IMR-90 (cell line): ENCODE data around the gene NOS1. TPM values are rescaled to one million over a fixed set of nuclear protein-coding genes. Genes with fewer than 3 reads are reported as not detected.

Source experiments
- ATAC-seq: fragments of 200-7000 bp; cut with Tn5 transposase; 2 replicates; pipeline ENCODE4 v1.9.1; 2020; ENCODE audit warnings: low read depth, mild to moderate bottlenecking, moderate library complexity
- BruUV-seq: library from RNA; stranded (reverse); fragments of 400-500 nt; replicated peaks from 2 replicates; lab custom pipeline; 2021; lab: Mats Ljungman, UMichigan
- CTCF ChIA-PET: fragments of 300-600 bp; formaldehyde crosslinking; extraction: SDS; loops from one replicate; lab custom pipeline; 2021; ENCODE audit warnings: antibody characterized with exemption; lab: Yijun Ruan, JAX
- POLR2A ChIA-PET: fragments of 300-600 bp; sonication (Branson Sonifier 250); formaldehyde crosslinking; loops from one replicate; lab custom pipeline; 2022; ENCODE audit warnings: antibody characterized with exemption; ENCODE audit not compliant: unreplicated experiment; lab: Charles Lee
- DNase-seq: peaks from one replicate; pipeline ENCODE4 v3.0.0; 2013
- H2AFZ ChIP-seq: replicated peaks from 2 replicates; pipeline ENCODE3; 2013; ENCODE audit warnings: low read length, mild to moderate bottlenecking; ENCODE audit not compliant: poor library complexity
- H2AK5ac ChIP-seq: 2 replicates; pipeline ENCODE4 v1.6.1; 2013; ENCODE audit warnings: low read depth, low read length, inconsistent platforms
- H2AK9ac ChIP-seq: replicated peaks from 2 replicates; pipeline ENCODE3; 2013; ENCODE audit warnings: mild to moderate bottlenecking, low read depth, low read length, moderate library complexity; ENCODE audit not compliant: poor library complexity
- H2BK120ac ChIP-seq: 2 replicates; pipeline ENCODE4 v1.6.1; 2013; ENCODE audit warnings: low read depth, low read length, inconsistent platforms
- H2BK15ac ChIP-seq: 3 replicates; pipeline ENCODE4 v1.6.1; 2013; ENCODE audit warnings: low read depth, low read length, inconsistent platforms
- H2BK20ac ChIP-seq: 2 replicates; pipeline ENCODE4 v1.6.1; 2013; ENCODE audit warnings: low read depth, mild to moderate bottlenecking, inconsistent platforms, low read length, moderate library complexity
- H2BK5ac ChIP-seq: 2 replicates; pipeline ENCODE4 v1.6.1; 2013; ENCODE audit warnings: mild to moderate bottlenecking, low read depth, low read length, inconsistent platforms; ENCODE audit not compliant: poor library complexity, severe bottlenecking
- H3K14ac ChIP-seq: replicated peaks from 2 replicates; pipeline ENCODE4 v1.6.1; 2013; ENCODE audit warnings: low read depth, low read length, inconsistent platforms
- H3K18ac ChIP-seq: 2 replicates; pipeline ENCODE4 v1.6.1; 2013; ENCODE audit warnings: low read depth, low read length, control low read depth
- H3K23ac ChIP-seq: 2 replicates; pipeline ENCODE4 v1.6.1; 2013; ENCODE audit warnings: low read depth, low read length, inconsistent platforms
- H3K27ac ChIP-seq: 2 replicates; pipeline ENCODE4 v1.5.1; 2013; ENCODE audit warnings: mild to moderate bottlenecking, control low read depth, low read length; ENCODE audit not compliant: insufficient read depth
- H3K27me3 ChIP-seq: 2 replicates; pipeline ENCODE4 v1.6.1; 2013; ENCODE audit warnings: low read length; ENCODE audit not compliant: control insufficient read depth, insufficient read depth
- H3K36me3 ChIP-seq: 2 replicates; pipeline ENCODE4 v1.6.1; 2013; ENCODE audit warnings: low read length, mixed read lengths; ENCODE audit not compliant: control insufficient read depth, insufficient read depth
- H3K4ac ChIP-seq: 2 replicates; pipeline ENCODE4 v1.6.1; 2013; ENCODE audit warnings: low read depth, low read length, inconsistent platforms
- H3K4me1 ChIP-seq: 2 replicates; pipeline ENCODE4 v1.6.1; 2013; ENCODE audit warnings: low read length, mixed read lengths; ENCODE audit not compliant: control insufficient read depth, insufficient read depth
- H3K4me2 ChIP-seq: 2 replicates; pipeline ENCODE4 v1.6.1; 2013; ENCODE audit warnings: low read depth, mild to moderate bottlenecking, control low read depth, low read length, moderate library complexity
- H3K4me3 ChIP-seq: 2 replicates; pipeline ENCODE4 v1.5.1; 2013; ENCODE audit warnings: low read depth, mild to moderate bottlenecking, control low read depth, low read length, moderate library complexity; ENCODE audit not compliant: insufficient read depth
- H3K56ac ChIP-seq: 2 replicates; pipeline ENCODE4 v1.6.1; 2013; ENCODE audit warnings: low read length, inconsistent platforms; ENCODE audit not compliant: insufficient read depth; ENCODE audit errors: extremely low read depth
- H3K79me1 ChIP-seq, 2 experiments: 2 replicates each; pipeline ENCODE4 v1.6.1; 2013; ENCODE audit warnings: low read length in 2 of 2, inconsistent platforms in 1 of 2, low read depth in 1 of 2
- H3K9ac ChIP-seq: 2 replicates; pipeline ENCODE4 v1.6.1; 2013; ENCODE audit warnings: low read depth, low read length, control low read depth
- H3K9me1 ChIP-seq: 2 replicates; pipeline ENCODE4 v1.6.1; 2013; ENCODE audit warnings: low read length, inconsistent platforms; ENCODE audit not compliant: insufficient read depth
- H3K9me3 ChIP-seq: 2 replicates; pipeline ENCODE4 v1.6.1; 2013; ENCODE audit warnings: low read length; ENCODE audit not compliant: control insufficient read depth, insufficient read depth
- H4K20me1 ChIP-seq: 2 replicates; pipeline ENCODE4 v1.6.1; 2013; ENCODE audit warnings: low read length, inconsistent platforms; ENCODE audit not compliant: insufficient read depth
- H4K5ac ChIP-seq: 2 replicates; pipeline ENCODE4 v1.6.1; 2013; ENCODE audit warnings: mild to moderate bottlenecking, low read depth, low read length, control low read depth
- H4K8ac ChIP-seq, 2 experiments: 2 replicates each; pipeline ENCODE4 v1.6.1; 2013; ENCODE audit warnings: low read depth in 2 of 2, low read length in 2 of 2, control low read depth in 1 of 2, inconsistent platforms in 1 of 2
- H4K91ac ChIP-seq: 2 replicates; pipeline ENCODE4 v1.6.1; 2013; ENCODE audit warnings: low read depth, low read length, inconsistent platforms; ENCODE audit not compliant: insufficient read depth
- BHLHE40 ChIP-seq: fragments of 150-350 bp; IDR thresholded peaks from 2 replicates; pipeline ENCODE4 v1.6.1; 2016; ENCODE audit warnings: mild to moderate bottlenecking, low read depth, low read length
- CEBPB ChIP-seq: IDR thresholded peaks from 2 replicates; pipeline ENCODE4 v1.6.1; 2012; ENCODE audit warnings: low read depth, low read length, improper control_type of control experiment
- CHD1 ChIP-seq: IDR thresholded peaks from 2 replicates; pipeline ENCODE4 v1.6.1; 2012; ENCODE audit warnings: low read depth, low read length, improper control_type of control experiment
- FOS ChIP-seq: fragments of 150-350 bp; IDR thresholded peaks from 2 replicates; pipeline ENCODE4 v1.6.1; 2016; ENCODE audit warnings: low read depth, low read length
- MAFK ChIP-seq: IDR thresholded peaks from 2 replicates; pipeline ENCODE4 v1.6.1; 2012; ENCODE audit warnings: low read depth, low read length, improper control_type of control experiment
- MAZ ChIP-seq: IDR thresholded peaks from 2 replicates; pipeline ENCODE4 v1.6.1; 2012; ENCODE audit warnings: low read depth, mild to moderate bottlenecking, low read length, improper control_type of control experiment, moderate library complexity, borderline replicate concordance
- MXI1 ChIP-seq: IDR thresholded peaks from 2 replicates; pipeline ENCODE4 v1.6.1; 2012; ENCODE audit warnings: low read depth, mild to moderate bottlenecking, low read length, moderate library complexity, borderline replicate concordance
- NFE2L2 ChIP-seq: fragments of 150-350 bp; IDR thresholded peaks from 2 replicates; pipeline ENCODE4 v1.6.1; 2016; ENCODE audit warnings: low read depth, mild to moderate bottlenecking, low read length
- RAD21 ChIP-seq: IDR thresholded peaks from 2 replicates; pipeline ENCODE4 v1.6.1; 2012; ENCODE audit warnings: low read length, improper control_type of control experiment
- RCOR1 ChIP-seq: IDR thresholded peaks from 2 replicates; pipeline ENCODE4 v1.6.1; 2012; ENCODE audit warnings: mild to moderate bottlenecking, low read length, improper control_type of control experiment; ENCODE audit not compliant: insufficient replicate concordance
- SMC3 ChIP-seq: fragments of 150-350 bp; IDR thresholded peaks from 2 replicates; pipeline ENCODE4 v1.6.1; 2016; ENCODE audit warnings: low read depth, mild to moderate bottlenecking, antibody characterized with exemption, low read length, moderate library complexity
- WGBS, 2 experiments: methylation state at CpG; one replicate each; pipeline versions ENCODE4 v1.1.5 to v1.1.7; 2013; ENCODE audit warnings: missing lambda C conversion rate in 2 of 2; ENCODE audit not compliant: insufficient read length in 1 of 2; ENCODE audit errors: extremely low coverage in 2 of 2; 5-methylcytosine and 5-hydroxymethylcytosine counted together
- dilution Hi-C: fragments of 300-500 bp; cut with HindIII; formaldehyde crosslinking; loops from one replicate; pipeline ENCODE4 v1.14.3; 2018; ENCODE audit warnings: low sequenced_read_pairs; ENCODE audit not compliant: unreplicated experiment
- in situ Hi-C: fragments of 300-500 bp; cut with MboI; formaldehyde crosslinking; loops from 3 replicates; pipeline ENCODE4 v1.14.3; 2019; ENCODE audit warnings: low sequenced_read_pairs, inconsistent platforms, mixed read lengths
- intact Hi-C: fragments of 100-400 bp; cut with micrococcal nuclease; formaldehyde crosslinking; loops from 2 replicates; pipeline ENCODE4 v1.10.0; 2022
- polyA plus RNA-seq, 3 experiments: library from polyadenylated mRNA; depleted of rRNA; stranded (reverse); fragments of >200 nt; gene quantifications; 2 replicates each; pipeline ENCODE4 v1.2.3, GENCODE V29; 2012; ENCODE audit warnings: low replicate concordance in 1 of 3
- total RNA-seq: library from RNA; depleted of rRNA; stranded (reverse); fragments of >200 nt; gene quantifications from 2 replicates; pipeline ENCODE4 v1.2.3, GENCODE V29; 2012
- TF ChIP-seq, protein P1 (sequence below): conservative IDR thresholded peaks from 2 replicates; pipeline ENCODE4 v1.5.1; 2012; ENCODE audit warnings: mild to moderate bottlenecking, low read depth, low read length, improper control_type of control experiment
- TF ChIP-seq, protein P2 (sequence below): fragments of 150-350 bp; IDR thresholded peaks from 2 replicates; pipeline ENCODE4 v1.6.1; 2017; ENCODE audit warnings: mild to moderate bottlenecking, antibody characterized with exemption, low read length, low read depth

NOS1 gene
- total and polyA plus RNA-seq, 2 of the 4 experiments (the other 2 are of a cell fraction): 0.09 TPM; not detected in 1

DNA sequence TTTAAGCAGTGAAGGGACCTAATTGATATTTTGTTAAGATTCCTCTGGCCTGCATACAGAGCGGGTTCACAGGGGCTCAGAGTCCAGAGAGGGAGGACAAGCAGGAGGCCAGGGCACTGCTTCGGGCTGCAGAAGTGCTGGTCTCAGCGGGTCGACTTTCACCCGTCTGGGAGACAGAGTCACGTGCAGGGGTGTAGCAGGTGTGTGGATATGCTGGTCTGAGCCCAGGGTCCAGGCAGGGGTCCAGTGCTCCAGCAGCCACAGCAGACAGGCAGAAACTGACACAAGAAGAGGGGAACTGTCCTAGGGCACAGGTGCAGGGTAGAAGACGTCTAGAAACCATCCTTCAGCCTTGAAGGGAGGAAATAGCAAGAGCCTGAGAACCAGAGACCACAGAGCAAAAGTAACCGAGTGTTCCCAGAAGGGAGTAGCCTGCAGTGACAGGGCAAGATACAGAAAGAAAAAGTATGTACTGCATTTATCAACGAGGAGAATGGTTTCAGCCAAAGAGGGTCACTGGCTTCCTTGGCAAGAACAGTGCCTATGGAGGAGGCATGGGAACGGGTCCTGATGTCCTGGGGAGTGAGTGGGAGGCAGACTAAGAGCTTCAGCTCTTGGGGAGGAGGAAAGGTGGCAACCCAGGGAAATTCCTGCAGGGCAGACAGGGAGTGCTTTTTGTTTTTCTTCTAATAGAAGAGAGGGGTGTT, 199.8 kb downstream of the NOS1 start:
- WGBS, 2 experiments: 82% methylated on average over 5 of the region's 10 CpGs; no CpG with 5 or more reads in 1 of the 2 experiments
- Histone ChIP-seq H3K9ac (no peak overlapping the region), H3K79me1 (no peaks in the 10 kb centered on the region), H3K9me3 (no peaks in the 10 kb centered on the region), H2AK5ac (no peak overlapping the region), H3K56ac (no peak overlapping the region), H3K9me1 (no peaks in the 10 kb centered on the region; the same call in 1 of the 2 replicates), H4K91ac (no peak overlapping the region), H3K18ac (no peak overlapping the region), H3K27ac (no peak overlapping the region), H3K4me2 (no peak overlapping the region), H2AFZ (no peak overlapping the region), H2BK120ac (no peak overlapping the region), H3K14ac (no peak overlapping the region), H3K23ac (no peak overlapping the region), H3K36me3 (peaks cover 60% of the 10 kb centered on the region), H4K20me1 (no peaks in the 10 kb centered on the region), H3K4me3 (no peak overlapping the region), H3K4ac (no peak overlapping the region), H4K8ac (no peak overlapping the region), H2BK15ac (no peak overlapping the region), H4K5ac (no peak overlapping the region), H2AK9ac (no peak overlapping the region), H2BK5ac (no peak overlapping the region), H2BK20ac (no peak overlapping the region), H3K27me3 (no peaks in the 10 kb centered on the region), H3K4me1 (no peaks in the 10 kb centered on the region)
- POLR2A ChIA-PET: no interaction called here
- in situ Hi-C loops (no loop called here), intact Hi-C loops (no loop called here), dilution Hi-C loops (no loop called here)
- no peak for ATAC-seq
- BruUV-seq: no TSS peak
- TF ChIP-seq BHLHE40: no peak
- TF ChIP-seq NFE2L2: no peak
- TF ChIP-seq CEBPB: no peak
- TF ChIP-seq RAD21: no peak
- TF ChIP-seq FOS: no peak
- TF ChIP-seq CHD1: no peak
- TF ChIP-seq, protein P1, sequence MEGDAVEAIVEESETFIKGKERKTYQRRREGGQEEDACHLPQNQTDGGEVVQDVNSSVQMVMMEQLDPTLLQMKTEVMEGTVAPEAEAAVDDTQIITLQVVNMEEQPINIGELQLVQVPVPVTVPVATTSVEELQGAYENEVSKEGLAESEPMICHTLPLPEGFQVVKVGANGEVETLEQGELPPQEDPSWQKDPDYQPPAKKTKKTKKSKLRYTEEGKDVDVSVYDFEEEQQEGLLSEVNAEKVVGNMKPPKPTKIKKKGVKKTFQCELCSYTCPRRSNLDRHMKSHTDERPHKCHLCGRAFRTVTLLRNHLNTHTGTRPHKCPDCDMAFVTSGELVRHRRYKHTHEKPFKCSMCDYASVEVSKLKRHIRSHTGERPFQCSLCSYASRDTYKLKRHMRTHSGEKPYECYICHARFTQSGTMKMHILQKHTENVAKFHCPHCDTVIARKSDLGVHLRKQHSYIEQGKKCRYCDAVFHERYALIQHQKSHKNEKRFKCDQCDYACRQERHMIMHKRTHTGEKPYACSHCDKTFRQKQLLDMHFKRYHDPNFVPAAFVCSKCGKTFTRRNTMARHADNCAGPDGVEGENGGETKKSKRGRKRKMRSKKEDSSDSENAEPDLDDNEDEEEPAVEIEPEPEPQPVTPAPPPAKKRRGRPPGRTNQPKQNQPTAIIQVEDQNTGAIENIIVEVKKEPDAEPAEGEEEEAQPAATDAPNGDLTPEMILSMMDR: no peak
- TF ChIP-seq MXI1: no peak
- TF ChIP-seq MAFK: no peak
- no peak for TF ChIP-seq SMC3
- TF ChIP-seq MAZ: no peak
- TF ChIP-seq RCOR1: no peak
- TF ChIP-seq, protein P2, sequence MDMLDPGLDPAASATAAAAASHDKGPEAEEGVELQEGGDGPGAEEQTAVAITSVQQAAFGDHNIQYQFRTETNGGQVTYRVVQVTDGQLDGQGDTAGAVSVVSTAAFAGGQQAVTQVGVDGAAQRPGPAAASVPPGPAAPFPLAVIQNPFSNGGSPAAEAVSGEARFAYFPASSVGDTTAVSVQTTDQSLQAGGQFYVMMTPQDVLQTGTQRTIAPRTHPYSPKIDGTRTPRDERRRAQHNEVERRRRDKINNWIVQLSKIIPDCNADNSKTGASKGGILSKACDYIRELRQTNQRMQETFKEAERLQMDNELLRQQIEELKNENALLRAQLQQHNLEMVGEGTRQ: no peak
- CTCF ChIA-PET: no interaction called here
- no peak for DNase-seq
